ACC112 (cell line): ENCODE data around the gene NT5DC1.

Source experiments
- H2AFZ ChIP-seq: fragments of 200-600 bp; sonication (generic); one replicate; pipeline ENCODE4 v1.6.0; 2017; ENCODE audit warnings: antibody characterized with exemption, low read length; ENCODE audit not compliant: unreplicated experiment
- H3K27ac ChIP-seq: fragments of 200-600 bp; sonication (generic); 2 replicates; pipeline ENCODE4 v1.5.1; 2014; ENCODE audit warnings: low read depth, mild to moderate bottlenecking, antibody characterized with exemption, low read length, moderate library complexity
- H3K27me3 ChIP-seq: fragments of 200-600 bp; sonication (generic); 2 replicates; pipeline ENCODE4 v1.6.1; 2014; ENCODE audit warnings: mild to moderate bottlenecking, antibody characterized with exemption, low read length, moderate library complexity, mixed read lengths; ENCODE audit not compliant: insufficient read depth
- H3K36me3 ChIP-seq: fragments of 200-600 bp; sonication (generic); 2 replicates; pipeline ENCODE4 v1.6.1; 2016; ENCODE audit warnings: mild to moderate bottlenecking, antibody characterized with exemption, low read length, moderate library complexity, mixed read lengths; ENCODE audit not compliant: insufficient read depth
- H3K4me1 ChIP-seq: fragments of 200-600 bp; sonication (generic); one replicate; pipeline ENCODE4 v1.6.1; 2016; ENCODE audit warnings: low read length, mixed read lengths; ENCODE audit not compliant: insufficient read depth, unreplicated experiment, control insufficient read depth
- H3K4me3 ChIP-seq: fragments of 200-600 bp; sonication (generic); 2 replicates; pipeline ENCODE4 v1.5.1; 2014; ENCODE audit warnings: mild to moderate bottlenecking, low read depth, low read length
- H3K79me2 ChIP-seq: fragments of 200-600 bp; sonication (generic); one replicate; pipeline ENCODE4 v1.6.0; 2016; ENCODE audit warnings: low read length; ENCODE audit not compliant: control insufficient read depth, unreplicated experiment, insufficient read depth

NT5DC1 gene

DNA sequence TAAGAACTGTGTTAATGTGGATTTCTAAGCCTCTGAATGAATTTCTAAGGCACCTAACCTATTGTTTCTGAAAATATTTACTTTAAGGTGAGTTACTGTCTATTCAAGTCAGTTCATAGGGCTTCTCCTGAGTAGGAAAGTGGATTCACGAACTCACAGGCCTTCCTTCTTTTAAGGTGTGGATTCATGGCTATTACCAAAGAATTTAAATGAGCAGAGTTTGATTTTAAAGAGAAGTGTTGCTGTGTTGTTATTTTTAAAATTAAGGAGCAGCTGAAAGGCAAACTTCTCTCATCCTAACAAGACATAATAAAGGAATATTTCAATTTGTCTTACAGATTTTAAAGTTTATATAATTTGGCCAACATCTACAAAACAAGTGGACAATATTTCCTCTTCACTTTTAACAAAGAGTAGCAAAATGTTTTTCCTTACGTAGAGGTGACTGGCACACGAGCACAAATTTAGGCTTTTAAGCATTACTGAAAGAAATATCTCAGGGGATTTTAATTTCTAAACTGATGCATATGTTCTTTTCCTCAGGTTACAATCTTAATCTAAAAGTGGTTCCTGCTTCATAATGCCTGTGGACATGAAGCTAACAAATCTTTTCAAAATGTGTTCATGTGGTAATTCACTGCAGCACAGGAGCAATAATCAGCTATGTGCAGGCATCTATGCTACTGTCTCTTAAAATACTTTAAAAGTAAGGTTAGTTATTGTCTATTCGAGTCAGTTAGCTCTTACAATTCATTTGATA is 153.8 kb downstream of the NT5DC1 start:
- Histone ChIP-seq H3K4me3 (peak overlapping the region; percentile 92), H3K79me2 (peaks cover 54% of the 10 kb centered on the region), H3K4me1 (peaks cover 41% of the 10 kb centered on the region), H3K36me3 (no peaks in the 10 kb centered on the region), H2AFZ (peak overlapping the region; percentile 49), H3K27ac (peak overlapping the region; percentile 87), H3K27me3 (no peaks in the 10 kb centered on the region)

DNA sequence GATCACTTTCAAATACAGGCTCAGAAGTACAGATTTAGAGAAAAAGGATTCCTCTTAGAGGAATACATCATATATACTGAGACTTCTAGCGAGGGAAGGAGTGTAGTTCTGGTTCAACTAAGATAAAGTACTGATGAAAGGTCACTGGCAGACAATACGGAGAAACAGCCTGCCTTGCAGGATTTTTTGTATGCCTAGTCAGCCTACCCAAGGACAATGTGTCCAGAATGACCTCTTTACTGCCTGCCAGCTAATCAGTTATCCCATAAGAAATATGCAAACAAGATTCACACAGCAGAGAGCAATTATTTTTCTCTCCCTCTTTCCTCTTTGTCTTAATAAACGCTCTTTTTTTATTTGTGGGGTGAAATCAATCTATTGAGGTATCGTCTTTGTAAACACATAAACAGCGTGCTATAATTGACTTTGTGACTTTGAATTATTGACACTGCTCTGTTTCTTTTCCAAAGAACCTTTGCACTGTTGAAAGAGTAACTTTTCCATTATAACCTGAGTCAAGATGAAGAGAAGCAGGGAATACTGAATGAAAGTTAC is 154.7 kb downstream of the NT5DC1 start:
- Histone ChIP-seq H3K36me3 (no peaks in the 10 kb centered on the region), H3K4me1 (peaks cover 33% of the 10 kb centered on the region), H3K4me3 (peak overlapping the region; percentile 92), H3K27ac (no peak overlapping the region), H3K79me2 (peaks cover 45% of the 10 kb centered on the region), H3K27me3 (no peaks in the 10 kb centered on the region), H2AFZ (no peak overlapping the region)

DNA sequence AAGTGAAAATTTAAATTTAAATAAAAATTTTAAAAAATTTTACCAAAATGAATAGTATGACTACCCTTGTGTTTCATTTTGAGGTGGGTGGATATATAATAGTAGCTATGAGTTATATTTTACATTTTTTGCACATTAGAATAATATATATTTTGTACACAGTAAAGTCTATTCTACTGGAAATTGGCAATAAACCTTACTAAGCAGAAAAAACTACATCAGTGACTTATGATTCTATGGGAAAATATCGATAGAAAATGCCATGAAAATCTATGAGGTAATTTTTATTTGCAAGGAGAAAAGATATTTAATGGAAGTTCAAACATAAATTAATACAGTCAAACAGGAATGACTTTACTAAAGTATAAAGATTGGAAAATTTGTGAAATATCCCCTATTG is 156.0 kb downstream of the NT5DC1 start:
- peaks cover 33% of the 10 kb centered on the region for H3K79me2 ChIP-seq
- H3K27me3 ChIP-seq: no peaks in the 10 kb centered on the region
- H2AFZ ChIP-seq: no peak overlapping the region
- no peak overlapping the region for H3K4me3 ChIP-seq
- peaks cover 25% of the 10 kb centered on the region for H3K4me1 ChIP-seq
- H3K36me3 ChIP-seq: no peaks in the 10 kb centered on the region
- H3K27ac ChIP-seq: no peak overlapping the region

DNA sequence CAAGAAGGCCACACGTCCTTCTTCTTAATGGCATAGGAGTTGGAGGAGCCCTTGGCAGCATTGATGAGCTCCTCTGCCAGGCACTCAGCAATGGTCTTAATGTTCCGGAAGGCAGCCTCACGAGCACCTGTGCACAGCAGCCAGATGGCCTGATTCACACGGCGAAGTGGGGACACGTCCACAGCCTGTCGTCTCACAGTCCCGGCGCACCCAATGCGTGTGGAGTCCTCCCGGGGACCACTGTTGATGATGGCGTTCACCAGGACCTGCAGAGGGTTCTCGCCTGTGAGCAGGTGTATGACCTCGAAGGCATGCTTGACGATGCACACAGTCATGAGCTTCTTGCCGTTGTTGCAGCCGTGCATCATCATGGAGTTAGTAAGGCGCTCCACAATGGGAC is 157.9 kb downstream of the NT5DC1 start:
- no peak overlapping the region for H3K27ac ChIP-seq
- no peaks in the 10 kb centered on the region for H3K27me3 ChIP-seq
- peaks cover 11% of the 10 kb centered on the region for H3K4me1 ChIP-seq
- H3K79me2 ChIP-seq: peaks cover 15% of the 10 kb centered on the region
- 0 out of 2 replicates have a peak, but pooled peaks cover 3% of the 10 kb centered on the region for H3K36me3 ChIP-seq
- H3K4me3 ChIP-seq: no peak overlapping the region
- no peak overlapping the region for H2AFZ ChIP-seq

DNA sequence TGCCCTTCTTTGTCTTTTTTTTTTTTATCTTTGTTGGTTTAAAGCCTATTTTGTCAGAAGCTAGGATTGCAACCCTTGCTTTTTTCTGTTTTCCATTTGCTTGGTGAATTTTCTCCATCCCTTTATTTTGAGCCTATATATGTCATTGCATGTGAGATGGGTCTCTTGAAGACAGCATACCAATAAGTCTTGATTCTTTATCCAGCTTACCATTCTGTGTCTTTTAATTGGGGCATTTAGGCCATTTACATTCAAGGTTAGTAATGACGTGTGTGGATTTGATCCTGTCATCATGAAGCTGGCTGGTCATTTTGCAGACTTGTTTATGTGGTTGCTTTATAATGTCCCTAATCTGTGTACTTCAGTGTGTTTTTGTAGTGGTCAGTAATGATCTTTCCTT is 162.7 kb downstream of the NT5DC1 start:
- Histone ChIP-seq H3K4me1 (peaks cover 33% of the 10 kb centered on the region), H3K36me3 (peaks cover 3% of the 10 kb centered on the region; the same call in 1 of the 2 replicates), H3K27ac (no peak overlapping the region), H3K27me3 (no peaks in the 10 kb centered on the region), H3K4me3 (no peak overlapping the region), H3K79me2 (no peaks in the 10 kb centered on the region), H2AFZ (no peak overlapping the region)

DNA sequence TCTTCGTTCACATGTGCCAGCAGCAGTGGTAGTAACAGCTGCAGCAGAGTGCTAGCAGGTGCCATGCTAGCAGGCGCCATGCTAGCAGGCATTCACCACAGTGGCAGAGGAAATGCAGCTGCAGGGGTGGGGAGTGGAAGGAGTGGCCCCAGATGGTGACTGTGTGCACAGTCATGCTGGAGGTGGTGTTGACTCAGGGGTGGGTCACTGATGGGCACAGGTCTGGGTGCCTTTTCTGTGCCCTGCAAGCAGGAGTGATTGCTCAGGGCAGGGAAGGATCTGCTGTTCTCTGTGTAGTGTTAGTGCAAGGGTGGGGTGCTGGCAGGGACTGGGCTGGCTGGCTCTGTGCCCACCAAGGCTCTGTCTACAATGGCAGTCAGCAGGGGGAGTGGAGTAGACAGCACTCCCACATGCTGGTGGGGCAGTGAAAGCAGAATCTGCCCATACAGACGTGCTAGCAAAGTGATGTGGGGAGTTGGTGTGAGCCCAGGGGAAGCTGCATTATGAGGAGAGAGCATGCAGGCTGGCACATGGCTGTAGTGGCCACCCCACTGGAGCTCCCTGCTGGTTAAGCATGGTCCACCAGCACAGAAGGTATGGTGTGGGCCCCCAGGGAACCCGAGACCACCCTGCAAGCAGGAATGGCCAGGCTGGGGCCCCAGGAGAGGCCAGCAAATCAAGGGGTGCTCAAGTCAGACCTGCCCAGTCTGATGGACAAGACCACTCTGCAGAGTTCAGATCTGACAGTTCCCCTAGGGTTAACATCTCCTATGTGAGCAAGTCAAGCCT is 164.6 kb downstream of the NT5DC1 start:
- Histone ChIP-seq H3K4me1 (peaks cover 38% of the 10 kb centered on the region), H3K27ac (no peak overlapping the region), H3K36me3 (peaks cover 3% of the 10 kb centered on the region; the same call in 1 of the 2 replicates), H2AFZ (no peak overlapping the region), H3K27me3 (no peaks in the 10 kb centered on the region), H3K4me3 (no peak overlapping the region), H3K79me2 (no peaks in the 10 kb centered on the region)

DNA sequence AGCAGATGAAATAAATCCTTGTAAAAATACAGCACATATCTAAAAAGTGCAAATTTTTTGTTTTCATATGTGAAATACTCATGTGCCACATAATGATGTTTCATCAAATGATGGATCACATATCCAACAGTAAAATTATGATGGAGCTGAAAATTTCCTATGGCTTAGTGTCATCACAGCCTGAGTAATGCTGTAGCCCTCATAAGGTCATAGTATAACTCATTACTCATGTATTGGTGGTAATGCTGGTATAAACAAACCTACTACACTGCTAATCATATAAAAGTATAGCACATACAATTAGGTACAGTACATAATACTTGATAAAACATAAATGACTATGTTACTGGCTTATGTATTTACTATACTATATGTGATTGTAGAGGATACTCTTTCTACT is 166.2 kb downstream of the NT5DC1 start:
- Histone ChIP-seq H3K4me3 (no peak overlapping the region), H3K27me3 (no peaks in the 10 kb centered on the region), H3K27ac (peak overlapping the region; percentile 45), H3K79me2 (no peaks in the 10 kb centered on the region), H3K36me3 (peaks cover 3% of the 10 kb centered on the region; the same call in 1 of the 2 replicates), H3K4me1 (peaks cover 38% of the 10 kb centered on the region), H2AFZ (no peak overlapping the region)

DNA sequence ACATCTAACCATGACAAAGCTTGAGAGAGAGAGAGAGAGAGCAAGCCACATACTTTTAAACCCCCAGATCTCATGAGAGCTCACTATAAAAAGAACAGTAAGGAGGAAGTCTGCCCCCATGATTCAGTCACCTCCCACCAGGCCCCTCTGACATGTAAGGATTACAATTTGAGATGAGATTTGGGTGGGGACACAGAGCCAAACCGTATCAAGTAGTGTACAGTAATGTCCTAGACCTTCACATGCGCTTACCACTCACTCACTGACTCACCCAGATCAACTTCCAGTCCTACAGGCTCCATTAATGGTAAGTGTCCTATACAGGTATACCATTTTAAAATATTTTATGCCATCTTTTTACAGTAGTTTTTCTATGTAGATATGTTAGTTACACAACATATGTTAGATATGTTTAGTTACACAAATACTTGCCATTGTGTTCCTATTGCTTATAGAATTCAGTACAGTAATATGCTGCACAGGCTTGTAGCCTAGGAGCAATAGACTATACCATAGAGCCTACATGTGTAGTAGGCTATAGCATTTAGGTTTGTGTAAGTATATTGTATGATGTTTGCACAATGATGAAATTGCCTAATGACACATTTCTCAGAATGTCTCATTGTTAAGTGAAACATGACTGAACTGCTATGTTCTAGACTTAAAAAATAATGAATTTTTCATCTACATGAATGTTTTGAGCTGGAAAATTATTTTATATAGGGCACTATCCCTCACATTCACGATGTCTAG is 167.4 kb downstream of the NT5DC1 start:
- no peak overlapping the region for H3K4me3 ChIP-seq

DNA sequence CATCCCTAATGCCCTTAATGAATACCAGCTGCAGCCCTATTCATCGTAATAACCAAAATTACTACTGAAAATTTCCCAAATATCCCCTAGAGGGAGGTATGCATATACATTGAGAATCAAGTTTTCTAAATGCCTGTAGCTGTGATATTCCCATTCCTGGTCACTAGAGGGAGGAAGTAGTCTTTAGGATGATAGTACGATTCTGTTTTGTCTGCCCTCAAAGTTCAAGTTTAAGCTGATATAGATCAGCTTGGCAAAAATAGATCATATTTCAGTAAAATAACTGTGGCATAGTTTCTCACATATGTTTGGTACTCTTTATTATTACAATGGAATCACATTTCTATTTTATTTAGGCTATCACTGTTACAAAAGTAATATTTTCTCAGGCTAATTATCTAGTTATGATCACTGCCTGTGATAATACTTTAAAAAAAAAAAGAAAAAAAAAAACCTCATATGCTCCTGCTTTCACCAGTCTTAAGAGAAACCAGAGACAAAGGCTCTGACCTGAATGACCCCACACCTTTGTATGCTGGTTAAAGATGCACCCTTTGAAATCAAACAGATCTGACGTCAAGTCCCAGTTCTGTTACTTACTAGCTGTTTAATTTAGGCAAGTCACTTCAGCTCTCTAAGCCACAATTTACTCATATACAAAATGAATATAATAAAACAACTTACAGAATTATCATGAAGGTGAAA is 168.1 kb downstream of the NT5DC1 start:
- Histone ChIP-seq H3K27me3 (no peaks in the 10 kb centered on the region), H3K27ac (peak overlapping the region; percentile 9; the same call in 1 of the 2 replicates), H3K36me3 (no peaks in the 10 kb centered on the region; the same call in 1 of the 2 replicates), H2AFZ (no peak overlapping the region), H3K79me2 (no peaks in the 10 kb centered on the region), H3K4me1 (peaks cover 38% of the 10 kb centered on the region), H3K4me3 (no peak overlapping the region)

More for the DNA sequence above, 167.4 kb downstream of the NT5DC1 start:
- H3K4me1 ChIP-seq: peaks cover 38% of the 10 kb centered on the region
- no peaks in the 10 kb centered on the region for H3K27me3 ChIP-seq
- no peaks in the 10 kb centered on the region for H3K79me2 ChIP-seq
- H3K27ac ChIP-seq: peak overlapping the region; percentile 9; the same call in 1 of the 2 replicates
- H3K36me3 ChIP-seq: peaks cover 2% of the 10 kb centered on the region; the same call in 1 of the 2 replicates
- no peak overlapping the region for H2AFZ ChIP-seq
